HG03097 (cell line): ENCODE results near the gene CCL27.

Source experiments
- ATAC-seq: cut with Tn5 transposase; IDR thresholded peaks from one replicate; pipeline ENCODE4 v1.9.1; 2021; ENCODE audit not compliant: unreplicated experiment, low FRiP score

The CCL27 gene

GRCh38 chr9:34628656-34629490 is 33.6 kb downstream of the CCL27 start, which contains the start of gene ARID3C:
ARID3C (minus strand) TSS chr9:34629066; CDS start chr9:34628014, 1,052 bp downstream.
- ATAC-seq, result no peak

- no peak for ATAC-seq
Measured at GRCh38 chr9:34627716-34628655, 34.5 kb downstream of the CCL27 start.

GRCh38 chr9:34625186-34625486 is 37.3 kb downstream of the CCL27 start:
- no peak for ATAC-seq

- no peak for ATAC-seq
Measured at GRCh38 chr9:34624475-34625185, 37.8 kb downstream of the CCL27 start.

- ATAC-seq, result no peak
Measured at GRCh38 chr9:34623374-34624235, 38.9 kb downstream of the CCL27 start.

GRCh38 chr9:34620061-34620994 is 42.1 kb downstream of the CCL27 start, which contains the start of gene DCTN3:
DCTN3 (minus strand) TSS chr9:34620495; CDS start chr9:34620464, 31 bp downstream.
- ATAC-seq, result peak; percentile 96

GRCh38 chr9:34615132-34615531 is 47.3 kb downstream of the CCL27 start:
- ATAC-seq, result no peak

- ATAC-seq, result no peak
Measured at GRCh38 chr9:34612788-34613390, 49.6 kb downstream of the CCL27 start.
